DOHH2 (cell line): ENCODE data around the gene ACADM.

Experiments used
- CTCF ChIP-seq: fragments of 200-600 bp; sonication (generic); IDR thresholded peaks from one replicate; pipeline ENCODE4 v1.5.1; 2014; ENCODE audit warnings: antibody characterized with exemption, mild to moderate bottlenecking, low read depth, low read length; ENCODE audit not compliant: poor library complexity, severe bottlenecking
- EZH2phosphoT487 ChIP-seq: fragments of 200-600 bp; sonication (generic); IDR thresholded peaks from 2 replicates; pipeline ENCODE4 v1.6.1; 2017; ENCODE audit warnings: borderline replicate concordance, mild to moderate bottlenecking, antibody characterized with exemption, low read length, moderate library complexity, mixed read lengths

- TF ChIP-seq CTCF (no peak), EZH2phosphoT487 (no peak)
Measured at GRCh38 chr1:75707191-75707590, 17.3 kb upstream of the ACADM start.
